ENCODE results near the gene TMEM178A. TPM values are rescaled to one million over a fixed set of nuclear protein-coding genes. Genes with fewer than 3 reads are reported as not detected.

Gene TMEM178A
- total RNA-seq, 2 donors from 2014 or later, result 4.9 to 7.8 TPM

DNA sequence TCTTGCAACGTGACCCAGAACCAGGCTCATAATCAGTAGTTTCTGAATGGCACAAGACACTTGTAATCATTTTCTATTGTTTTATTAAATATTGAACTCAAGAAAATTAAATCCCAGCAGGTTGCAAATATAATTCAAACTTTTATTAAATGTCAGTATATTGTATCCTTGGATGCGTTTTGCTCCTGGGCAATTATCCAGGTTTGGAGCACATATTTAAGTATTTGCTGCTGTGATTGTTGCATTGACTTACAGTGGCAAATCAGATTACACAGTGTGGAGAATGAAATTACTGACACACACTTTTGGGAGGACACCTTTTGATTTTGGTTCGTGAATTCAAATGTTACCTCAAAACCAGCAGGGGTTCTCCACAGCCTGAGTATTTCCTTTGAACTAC, 27.1 kb upstream of the TMEM178A start:
- no peaks in the 10 kb centered on the region for H3K36me3 ChIP-seq (replicated peaks in 1 of 2; ENCODE audit: insufficient read depth in 1 of 2, low read depth in 2 of 2)
- no peak overlapping the region for H3K4me3 ChIP-seq
- DNase-seq (no peak), ATAC-seq (no peak)
- no peaks in the 10 kb centered on the region for H3K9me3 ChIP-seq
- H3K27ac ChIP-seq, result no peak overlapping the region
- TF ChIP-seq, protein P1, sequence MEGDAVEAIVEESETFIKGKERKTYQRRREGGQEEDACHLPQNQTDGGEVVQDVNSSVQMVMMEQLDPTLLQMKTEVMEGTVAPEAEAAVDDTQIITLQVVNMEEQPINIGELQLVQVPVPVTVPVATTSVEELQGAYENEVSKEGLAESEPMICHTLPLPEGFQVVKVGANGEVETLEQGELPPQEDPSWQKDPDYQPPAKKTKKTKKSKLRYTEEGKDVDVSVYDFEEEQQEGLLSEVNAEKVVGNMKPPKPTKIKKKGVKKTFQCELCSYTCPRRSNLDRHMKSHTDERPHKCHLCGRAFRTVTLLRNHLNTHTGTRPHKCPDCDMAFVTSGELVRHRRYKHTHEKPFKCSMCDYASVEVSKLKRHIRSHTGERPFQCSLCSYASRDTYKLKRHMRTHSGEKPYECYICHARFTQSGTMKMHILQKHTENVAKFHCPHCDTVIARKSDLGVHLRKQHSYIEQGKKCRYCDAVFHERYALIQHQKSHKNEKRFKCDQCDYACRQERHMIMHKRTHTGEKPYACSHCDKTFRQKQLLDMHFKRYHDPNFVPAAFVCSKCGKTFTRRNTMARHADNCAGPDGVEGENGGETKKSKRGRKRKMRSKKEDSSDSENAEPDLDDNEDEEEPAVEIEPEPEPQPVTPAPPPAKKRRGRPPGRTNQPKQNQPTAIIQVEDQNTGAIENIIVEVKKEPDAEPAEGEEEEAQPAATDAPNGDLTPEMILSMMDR (IDR thresholded peaks at IDR 0.05), result no peak
- TF ChIP-seq POLR2A (IDR thresholded peaks at IDR 0.05), result no peak
- no peaks in the 10 kb centered on the region for H3K27me3 ChIP-seq
- WGBS, 2 donors, result 75 to 76% methylated on average over 3 of the region's 3 CpGs
- intact Hi-C loops (cut with DNase I), result no loop called here
- peaks cover 9% of the 10 kb centered on the region for H3K4me1 ChIP-seq

DNA sequence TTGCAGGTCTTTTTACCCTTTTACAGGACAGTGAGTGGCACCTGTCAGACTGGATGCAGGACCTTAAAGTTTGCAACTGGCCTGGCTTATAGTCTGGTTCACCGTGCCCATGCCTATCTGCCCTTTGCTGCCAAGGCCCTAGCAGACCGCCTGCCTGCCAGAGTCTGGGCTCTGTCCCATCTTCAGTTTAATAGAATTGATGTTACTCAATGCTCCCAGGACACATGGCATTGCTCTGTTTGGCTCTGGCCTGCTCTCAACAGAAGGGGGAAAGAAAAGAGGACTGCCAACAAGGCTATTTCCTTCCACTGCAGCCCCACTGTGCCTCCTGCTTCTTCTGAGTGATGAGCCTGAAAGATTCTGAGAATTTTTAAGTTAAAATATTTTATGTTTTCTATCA, 25.6 kb upstream of the TMEM178A start:
- ATAC-seq (no peak), DNase-seq (no peak)
- H3K4me3 ChIP-seq, result no peak overlapping the region
- H3K27ac ChIP-seq, result no peak overlapping the region
- H3K36me3 ChIP-seq (replicated peaks in 1 of 2; ENCODE audit: insufficient read depth in 1 of 2, low read depth in 2 of 2), result no peaks in the 10 kb centered on the region
- no peaks in the 10 kb centered on the region for H3K9me3 ChIP-seq
- intact Hi-C loops (cut with DNase I), result no loop called here
- 90 to 100% methylated on average over 2 of the region's 2 CpGs for WGBS, 2 donors
- H3K27me3 ChIP-seq, result no peaks in the 10 kb centered on the region
- peaks cover 9% of the 10 kb centered on the region for H3K4me1 ChIP-seq
- no peak for TF ChIP-seq POLR2A (IDR thresholded peaks at IDR 0.05)
- TF ChIP-seq, protein P1 (IDR thresholded peaks at IDR 0.05), result no peak

DNA sequence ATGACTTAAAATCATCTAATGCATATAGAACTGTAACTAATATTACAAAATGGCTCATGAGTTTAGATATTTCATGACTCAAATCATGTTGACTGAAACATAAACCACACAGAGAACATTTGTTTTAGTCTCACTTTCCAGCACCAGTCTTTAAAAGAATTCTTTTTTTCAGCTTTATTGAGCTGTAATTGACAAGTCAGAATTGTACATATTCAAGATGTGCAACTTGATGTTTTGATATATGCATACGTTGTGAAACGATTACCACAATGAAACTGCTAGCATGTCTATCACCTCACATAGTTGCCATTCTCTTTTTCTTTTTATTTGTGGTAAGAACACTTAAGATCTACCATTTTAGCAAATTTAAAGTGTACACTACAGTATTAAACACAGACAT, 25.0 kb upstream of the TMEM178A start:
- no peak for DNase-seq
- Histone ChIP-seq H3K36me3 (replicated peaks in 1 of 2; ENCODE audit: insufficient read depth in 1 of 2, low read depth in 2 of 2) (no peaks in the 10 kb centered on the region), H3K27ac (no peak overlapping the region), H3K27me3 (no peaks in the 10 kb centered on the region), H3K9me3 (no peaks in the 10 kb centered on the region), H3K4me1 (peaks cover 9% of the 10 kb centered on the region), H3K4me3 (no peak overlapping the region)
- ATAC-seq, result no peak
- intact Hi-C loops (cut with DNase I), result no loop called here
- no peak for TF ChIP-seq POLR2A (IDR thresholded peaks at IDR 0.05)
- TF ChIP-seq, protein P1 (IDR thresholded peaks at IDR 0.05), result no peak
- 85 to 91% methylated on average over 2 of the region's 2 CpGs for WGBS, 2 donors

DNA sequence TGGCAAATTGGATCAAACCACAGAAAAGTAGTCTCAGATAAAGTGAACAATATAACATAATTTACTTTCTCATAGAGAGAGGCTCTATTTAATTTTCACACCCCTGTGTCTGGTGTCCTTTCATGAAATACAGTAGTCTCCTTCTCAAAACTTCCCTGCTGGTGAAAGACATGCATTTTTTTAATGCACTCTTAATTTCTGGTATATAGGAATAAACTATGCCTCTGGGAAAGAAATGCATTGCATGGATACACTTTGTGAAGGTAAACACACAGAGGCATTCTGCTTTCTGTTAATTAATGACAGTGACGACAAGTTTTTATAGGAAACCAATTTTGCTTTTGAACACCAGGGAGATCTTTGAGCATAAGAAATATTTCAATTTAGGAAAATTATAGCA, 24.1 kb upstream of the TMEM178A start:
- Histone ChIP-seq H3K27ac (no peak overlapping the region), H3K36me3 (replicated peaks in 1 of 2; ENCODE audit: insufficient read depth in 1 of 2, low read depth in 2 of 2) (no peaks in the 10 kb centered on the region), H3K4me1 (peaks cover 9% of the 10 kb centered on the region), H3K27me3 (no peaks in the 10 kb centered on the region), H3K4me3 (no peak overlapping the region), H3K9me3 (no peaks in the 10 kb centered on the region)
- ATAC-seq (no peak), DNase-seq (no peak)
- intact Hi-C loops (cut with DNase I), result no loop called here
- TF ChIP-seq, protein P1 (IDR thresholded peaks at IDR 0.05), result no peak
- no peak for TF ChIP-seq POLR2A (IDR thresholded peaks at IDR 0.05)
- 54 to 63% methylated on average over 1 of the region's 1 CpG for WGBS, 2 donors

DNA sequence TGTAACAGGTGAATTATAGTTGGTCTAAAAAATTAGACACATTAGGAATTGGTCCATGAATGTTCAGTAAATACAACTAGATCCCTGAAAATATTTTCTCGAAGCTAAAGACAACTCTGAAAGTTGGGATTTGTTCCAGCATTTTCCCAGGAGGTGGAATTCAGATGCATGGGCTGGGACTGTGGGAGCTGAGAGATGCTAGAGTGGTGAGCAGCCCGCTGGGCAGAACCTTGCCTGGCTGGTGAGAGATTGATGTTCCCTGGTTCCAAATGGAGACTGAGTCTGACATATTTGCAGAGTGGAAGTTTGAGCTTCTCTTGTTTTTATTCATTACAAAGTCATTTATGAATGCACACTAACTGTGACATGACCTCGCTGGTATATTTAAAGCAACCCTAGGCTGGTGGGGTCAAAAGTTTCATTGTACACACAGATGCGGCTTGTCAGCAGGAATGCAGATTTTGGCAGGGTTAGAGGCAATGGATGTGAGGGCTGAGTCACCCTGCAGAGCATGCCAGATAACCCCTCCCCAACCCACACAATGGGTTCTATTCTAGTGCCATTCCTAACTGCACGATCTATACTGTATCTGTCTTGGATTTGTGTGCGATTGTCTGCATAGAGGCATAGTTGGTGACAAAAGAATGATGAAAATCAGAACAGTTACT, 23.5 kb upstream of the TMEM178A start:
- Histone ChIP-seq H3K9me3 (no peaks in the 10 kb centered on the region), H3K36me3 (replicated peaks in 1 of 2; ENCODE audit: insufficient read depth in 1 of 2, low read depth in 2 of 2) (no peaks in the 10 kb centered on the region), H3K27me3 (no peaks in the 10 kb centered on the region), H3K27ac (no peak overlapping the region), H3K4me3 (no peak overlapping the region), H3K4me1 (peaks cover 9% of the 10 kb centered on the region)
- no peak for DNase-seq
- intact Hi-C loops (cut with DNase I), result no loop called here
- no peak for TF ChIP-seq POLR2A (IDR thresholded peaks at IDR 0.05)
- TF ChIP-seq, protein P1 (IDR thresholded peaks at IDR 0.05), result no peak
- WGBS, 2 donors, result 44 to 61% methylated on average over 6 of the region's 6 CpGs
- peak; percentile 50 for ATAC-seq
